Activated T-helper 1 cell treated with anti-CD3 and anti-CD28 coated beads, Interleukin-12 subunit alpha, Interleukin-12 subunit beta, Interleukin-2, Interleukin-4 antibody, amounts not matched to agents 30 ng/mL and 10 ng/mL and 1 ng/mL, durations not matched to agents 14 hours and 24 hours and 36 hours (primary cell): ENCODE measurements around the gene ACOT12. TPM values are rescaled to one million over a fixed set of nuclear protein-coding genes. Genes with fewer than 3 reads are reported as not detected.

Experiments used
- DNase-seq: peaks from one replicate; pipeline ENCODE4 v3.0.0; 2021; ENCODE audit warnings: low spot score
- H3K27ac Mint-ChIP-seq: one replicate; pipeline ENCODE4 v1.8.0; 2021; ENCODE audit warnings: mild to moderate bottlenecking, mixed read lengths
- H3K27me3 Mint-ChIP-seq: one replicate; pipeline ENCODE4 v1.8.0; 2022; ENCODE audit warnings: mild to moderate bottlenecking, moderate library complexity, mixed read lengths; ENCODE audit not compliant: insufficient read depth
- H3K36me3 Mint-ChIP-seq: one replicate; pipeline ENCODE4 v1.8.0; 2021; ENCODE audit warnings: low read depth, mixed read lengths
- H3K4me1 Mint-ChIP-seq: one replicate; pipeline ENCODE4 v1.8.0; 2021; ENCODE audit warnings: low read depth, mixed read lengths
- H3K4me3 Mint-ChIP-seq: one replicate; pipeline ENCODE4 v1.8.0; 2021; ENCODE audit warnings: mild to moderate bottlenecking, moderate library complexity, mixed read lengths
- H3K9me3 Mint-ChIP-seq: one replicate; pipeline ENCODE4 v1.8.0; 2021; ENCODE audit warnings: mixed read lengths
- intact Hi-C: fragments of 100-400 bp; cut with micrococcal nuclease; formaldehyde crosslinking; loops from one replicate; pipeline ENCODE4 v1.15.1; 2024
- total RNA-seq: library from RNA; stranded (reverse); gene quantifications from 2 replicates; pipeline ENCODE4 v1.2.3, GENCODE V29; 2022

Gene ACOT12
- total RNA-seq, result not detected in 2 replicates

DNA sequence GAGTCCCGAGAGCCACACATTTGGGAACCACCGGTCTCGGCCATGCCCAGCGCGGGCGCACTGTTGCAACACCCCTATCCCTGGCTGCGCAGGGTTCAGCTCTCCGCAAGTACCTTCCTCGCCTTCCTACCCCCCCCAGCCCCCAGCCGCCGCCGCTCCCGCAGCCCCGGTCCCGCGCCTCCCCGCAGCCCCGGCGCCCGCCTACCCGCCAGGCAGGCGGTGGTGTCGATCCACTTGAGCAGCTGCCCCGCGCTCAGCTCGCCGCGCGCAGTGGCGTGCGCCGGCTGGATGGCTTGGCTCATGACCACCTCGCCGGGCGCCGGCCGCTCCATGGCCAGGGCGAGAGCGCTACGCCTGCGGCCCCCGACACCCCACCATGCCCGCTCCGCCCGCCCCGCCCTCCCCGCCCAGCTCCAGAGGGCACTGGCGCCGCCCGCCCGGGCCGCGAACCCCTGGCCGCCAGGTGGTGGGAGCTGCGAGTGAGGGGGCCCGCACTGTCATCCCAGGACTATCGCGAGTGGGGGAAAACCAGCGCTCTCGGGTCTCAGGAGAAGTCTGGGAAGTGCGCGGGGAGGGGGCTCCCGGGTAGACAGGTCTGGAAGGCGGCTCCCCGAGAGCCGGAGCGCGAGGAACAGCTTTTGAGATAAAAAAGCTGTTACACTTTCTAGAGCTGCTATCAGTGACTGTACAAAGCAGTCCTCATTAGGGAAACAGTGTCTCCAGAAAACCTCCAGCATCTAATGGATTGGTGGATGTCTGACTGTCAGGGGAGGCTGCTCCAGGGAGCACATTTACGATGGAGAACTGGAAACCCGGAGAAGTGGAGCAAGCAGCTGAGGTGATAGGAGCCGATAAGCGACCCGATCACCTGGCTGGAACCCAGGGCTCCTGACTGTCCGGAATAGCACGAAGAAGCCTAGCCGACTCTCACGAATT lies at the start of gene ACOT12:
ACOT12 (minus strand) TSS at position 352 of the 936 bp plus-strand sequence; CDS start at position 332, 20 bp downstream.
- no peak for DNase-seq
- intact Hi-C loops, result no loop called here
- Mint-ChIP-seq H3K4me1 (no peaks in the 10 kb centered on the region), H3K36me3 (no peaks in the 10 kb centered on the region), H3K4me3 (peak within 1 kb of the TSS; percentile 11), H3K9me3 (peaks cover 5% of the 10 kb centered on the region), H3K27ac (no peak within 1 kb of the TSS), H3K27me3 (peaks cover 44% of the 10 kb centered on the region)

DNA sequence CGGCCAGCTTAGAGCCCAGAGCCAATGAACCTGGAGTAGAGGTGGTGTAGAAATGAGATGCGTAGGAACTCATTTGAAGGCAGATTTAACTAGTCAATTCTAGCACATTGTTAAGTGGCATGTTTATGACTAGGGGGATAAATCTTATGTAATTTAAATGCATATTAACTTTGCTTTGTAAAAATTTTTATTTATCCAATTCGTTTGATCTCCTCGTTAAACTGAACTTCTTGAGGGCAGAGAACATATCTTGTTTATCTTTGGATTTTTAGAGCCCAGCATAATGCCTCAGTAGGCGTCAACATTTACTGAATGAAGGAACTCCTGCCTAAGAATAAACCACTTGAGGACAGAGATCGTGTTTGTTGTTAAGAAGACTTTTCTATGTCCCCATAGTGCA lies 41.1 kb upstream of the ACOT12 start:
- H3K4me3 Mint-ChIP-seq, result no peak overlapping the region
- no peak for DNase-seq
- H3K9me3 Mint-ChIP-seq, result no peaks in the 10 kb centered on the region
- H3K27ac Mint-ChIP-seq, result no peak overlapping the region
- intact Hi-C loops, result no loop called here
- H3K4me1 Mint-ChIP-seq, result no peaks in the 10 kb centered on the region
- no peaks in the 10 kb centered on the region for H3K27me3 Mint-ChIP-seq
- H3K36me3 Mint-ChIP-seq, result peaks cover 2% of the 10 kb centered on the region

- Mint-ChIP-seq H3K27ac (no peak overlapping the region), H3K4me3 (no peak overlapping the region), H3K36me3 (peaks cover 2% of the 10 kb centered on the region), H3K4me1 (peaks cover 13% of the 10 kb centered on the region), H3K9me3 (no peaks in the 10 kb centered on the region), H3K27me3 (no peaks in the 10 kb centered on the region)
- intact Hi-C loops, result loop anchor here (5.0 to 10.0 kb wide), 4 partner anchors 205 to 1645 kb away; partner anchors contain the start of genes TMEM167A and XRCC4
- no peak for DNase-seq
Observed at GRCh38 chr5:81429985-81430384, 36.1 kb upstream of the ACOT12 start.

DNA sequence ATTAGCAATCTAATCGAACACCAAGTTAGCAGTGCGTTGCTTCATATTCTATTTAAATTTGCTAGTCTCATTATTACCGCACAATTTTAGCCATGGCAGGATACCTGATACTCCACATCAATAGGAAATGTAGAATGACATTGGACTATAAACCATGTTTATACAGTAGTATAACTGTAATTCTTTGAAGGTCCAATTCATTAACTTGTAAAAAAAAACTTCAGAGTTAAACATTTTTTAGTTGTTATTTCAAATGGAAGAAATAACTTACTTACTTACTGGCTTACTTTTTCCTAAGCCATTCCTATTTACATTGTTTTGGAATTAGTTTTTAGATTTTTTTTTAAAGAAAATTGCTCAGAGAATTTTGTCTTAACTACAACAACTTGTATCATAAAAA lies 35.4 kb upstream of the ACOT12 start:
- H3K36me3 Mint-ChIP-seq, result peaks cover 2% of the 10 kb centered on the region
- intact Hi-C loops, result loop anchor here (5.0 to 10.0 kb wide), 4 partner anchors 205 to 1645 kb away; partner anchors contain the start of genes TMEM167A and XRCC4
- H3K4me1 Mint-ChIP-seq, result peaks cover 13% of the 10 kb centered on the region
- H3K9me3 Mint-ChIP-seq, result no peaks in the 10 kb centered on the region
- no peak for DNase-seq
- no peak overlapping the region for H3K4me3 Mint-ChIP-seq
- no peak overlapping the region for H3K27ac Mint-ChIP-seq
- H3K27me3 Mint-ChIP-seq, result no peaks in the 10 kb centered on the region

DNA sequence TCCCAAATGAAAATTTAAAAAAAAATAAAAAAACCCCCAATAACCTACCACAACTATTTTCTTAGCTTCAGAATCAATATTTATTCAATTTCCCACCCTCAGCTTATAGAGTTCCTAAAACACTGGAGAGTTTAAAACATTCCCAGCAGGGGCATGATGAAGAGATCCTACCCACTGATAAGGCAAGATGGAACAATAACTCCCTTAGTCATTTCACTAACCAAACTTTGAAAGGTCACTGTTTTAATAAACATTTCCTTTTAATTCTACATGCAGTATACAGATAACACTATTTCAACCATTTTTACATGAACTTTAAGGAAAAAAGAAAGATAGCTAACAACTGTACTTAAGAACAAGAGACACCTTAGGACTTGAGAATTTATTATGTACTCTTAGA lies 34.9 kb upstream of the ACOT12 start:
- peaks cover 2% of the 10 kb centered on the region for H3K36me3 Mint-ChIP-seq
- no peaks in the 10 kb centered on the region for H3K9me3 Mint-ChIP-seq
- no peak overlapping the region for H3K4me3 Mint-ChIP-seq
- no peak for DNase-seq
- H3K4me1 Mint-ChIP-seq, result peaks cover 13% of the 10 kb centered on the region
- intact Hi-C loops, result loop anchor here (5.0 to 10.0 kb wide), 4 partner anchors 206 to 1646 kb away; partner anchors contain the start of genes TMEM167A and XRCC4
- H3K27me3 Mint-ChIP-seq, result no peaks in the 10 kb centered on the region
- H3K27ac Mint-ChIP-seq, result no peak overlapping the region

DNA sequence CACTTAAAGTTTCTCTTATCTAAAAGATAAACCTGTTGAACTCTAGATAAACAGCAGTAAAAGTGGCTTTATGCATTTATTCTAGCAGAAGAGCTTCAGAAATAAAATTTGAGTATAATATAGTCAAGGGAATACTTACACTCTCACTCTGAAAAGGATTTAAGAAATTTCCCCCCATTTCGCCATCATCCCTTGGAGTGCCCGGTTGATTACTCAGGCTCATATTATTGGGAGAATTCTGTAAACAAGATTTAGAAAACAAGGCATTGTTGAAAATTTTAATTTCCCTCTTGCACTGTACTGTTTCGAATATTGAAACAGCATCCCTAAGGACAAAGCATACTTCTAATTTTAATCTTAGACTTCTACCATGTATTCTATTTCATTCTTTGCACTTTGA lies 34.5 kb upstream of the ACOT12 start:
- intact Hi-C loops, result loop anchor here (5.0 to 10.0 kb wide), 4 partner anchors 206 to 1646 kb away; partner anchors contain the start of genes TMEM167A and XRCC4
- no peak overlapping the region for H3K27ac Mint-ChIP-seq
- no peak overlapping the region for H3K4me3 Mint-ChIP-seq
- no peaks in the 10 kb centered on the region for H3K9me3 Mint-ChIP-seq
- H3K36me3 Mint-ChIP-seq, result peaks cover 2% of the 10 kb centered on the region
- peaks cover 13% of the 10 kb centered on the region for H3K4me1 Mint-ChIP-seq
- no peak for DNase-seq
- no peaks in the 10 kb centered on the region for H3K27me3 Mint-ChIP-seq

DNA sequence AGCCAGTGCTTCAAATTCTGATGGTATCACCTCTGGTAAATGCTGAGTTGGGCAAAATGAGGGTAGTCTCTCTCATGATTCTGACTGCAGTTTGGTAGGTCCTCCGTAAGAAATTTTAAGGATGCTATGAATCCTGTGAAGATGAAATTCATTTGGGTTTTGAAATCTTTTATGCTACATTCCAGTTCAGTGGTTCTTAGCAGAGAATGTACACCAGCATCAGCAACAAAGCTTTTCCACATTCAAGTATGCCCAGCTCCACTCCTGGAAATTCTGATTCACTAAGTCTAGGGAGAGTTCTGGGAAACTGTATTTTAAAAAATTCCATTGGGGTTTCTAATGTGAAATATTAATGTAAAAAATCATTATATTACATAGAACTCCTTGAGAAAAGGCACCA lies 33.6 kb upstream of the ACOT12 start:
- no peak overlapping the region for H3K27ac Mint-ChIP-seq

DNA sequence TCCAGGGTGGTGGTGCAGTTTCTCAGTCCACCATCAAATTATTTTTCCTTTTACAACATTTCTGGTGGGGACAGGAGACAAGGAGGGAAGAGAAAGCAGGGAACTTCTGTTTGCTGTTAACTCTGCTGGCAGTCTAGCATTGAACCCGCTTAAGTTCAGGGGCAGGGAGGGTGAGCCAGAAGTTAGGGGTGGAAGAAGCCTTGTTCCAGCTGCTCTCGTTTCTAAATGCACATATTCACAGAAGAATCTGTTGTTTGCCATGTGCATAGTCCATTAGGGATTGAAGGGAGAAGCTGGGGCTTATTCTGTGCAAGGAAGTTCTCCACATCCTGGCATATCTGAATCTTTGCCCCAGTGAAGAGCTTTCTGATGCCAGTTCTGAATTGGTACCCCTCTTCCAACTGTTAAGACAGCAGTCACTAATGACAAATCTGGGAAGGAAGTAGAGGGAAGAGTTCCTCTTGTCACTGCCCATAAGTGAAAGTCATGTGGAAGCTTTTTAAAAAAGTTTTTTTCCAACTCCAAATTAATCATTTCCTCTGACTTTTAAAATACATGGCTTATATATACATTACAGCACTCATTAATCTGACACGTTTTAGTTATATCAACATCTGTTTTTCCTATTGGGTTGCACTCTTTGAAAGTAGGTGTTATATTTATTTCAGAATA lies 32.6 kb upstream of the ACOT12 start:
- Mint-ChIP-seq H3K36me3 (peaks cover 2% of the 10 kb centered on the region), H3K9me3 (no peaks in the 10 kb centered on the region), H3K27ac (no peak overlapping the region), H3K4me1 (peaks cover 24% of the 10 kb centered on the region), H3K27me3 (no peaks in the 10 kb centered on the region), H3K4me3 (no peak overlapping the region)
- no peak for DNase-seq
- intact Hi-C loops, result loop anchor here (5.0 to 10.0 kb wide), 4 partner anchors 208 to 1648 kb away; partner anchors contain the start of genes TMEM167A and XRCC4

More for the DNA sequence above, 33.6 kb upstream of the ACOT12 start:
- peaks cover 16% of the 10 kb centered on the region for H3K4me1 Mint-ChIP-seq
- intact Hi-C loops, result loop anchor here (5.0 to 10.0 kb wide), 4 partner anchors 207 to 1647 kb away; partner anchors contain the start of genes TMEM167A and XRCC4
- peaks cover 2% of the 10 kb centered on the region for H3K36me3 Mint-ChIP-seq
- H3K27me3 Mint-ChIP-seq, result no peaks in the 10 kb centered on the region
- H3K4me3 Mint-ChIP-seq, result no peak overlapping the region
- no peak for DNase-seq
- H3K9me3 Mint-ChIP-seq, result no peaks in the 10 kb centered on the region

- no peak overlapping the region for H3K27ac Mint-ChIP-seq
- H3K36me3 Mint-ChIP-seq, result no peaks in the 10 kb centered on the region
- intact Hi-C loops, result loop anchor here (1.0 to 10.0 kb wide), 8 partner anchors 209 to 1649 kb away; partner anchors contain the start of genes SSBP2, TMEM167A and XRCC4
Observed at GRCh38 chr5:81425569-81425968, 31.6 kb upstream of the ACOT12 start.

GRCh38 chr5:81424728-81425127 lies 30.8 kb upstream of the ACOT12 start:
- Mint-ChIP-seq H3K4me3 (no peak overlapping the region), H3K4me1 (peaks cover 42% of the 10 kb centered on the region), H3K27ac (no peak overlapping the region), H3K27me3 (no peaks in the 10 kb centered on the region), H3K9me3 (no peaks in the 10 kb centered on the region), H3K36me3 (no peaks in the 10 kb centered on the region)
- intact Hi-C loops, result loop anchor here (1.0 to 10.0 kb wide), 10 partner anchors 122 to 1650 kb away; partner anchors contain the start of genes RPS23, SSBP2, TMEM167A and XRCC4
- no peak for DNase-seq

More at GRCh38 chr5:81425569-81425968, 31.6 kb upstream of the ACOT12 start:
- H3K9me3 Mint-ChIP-seq, result no peaks in the 10 kb centered on the region
- DNase-seq, result no peak
- peaks cover 34% of the 10 kb centered on the region for H3K4me1 Mint-ChIP-seq
- H3K4me3 Mint-ChIP-seq, result no peak overlapping the region
- H3K27me3 Mint-ChIP-seq, result no peaks in the 10 kb centered on the region

DNA sequence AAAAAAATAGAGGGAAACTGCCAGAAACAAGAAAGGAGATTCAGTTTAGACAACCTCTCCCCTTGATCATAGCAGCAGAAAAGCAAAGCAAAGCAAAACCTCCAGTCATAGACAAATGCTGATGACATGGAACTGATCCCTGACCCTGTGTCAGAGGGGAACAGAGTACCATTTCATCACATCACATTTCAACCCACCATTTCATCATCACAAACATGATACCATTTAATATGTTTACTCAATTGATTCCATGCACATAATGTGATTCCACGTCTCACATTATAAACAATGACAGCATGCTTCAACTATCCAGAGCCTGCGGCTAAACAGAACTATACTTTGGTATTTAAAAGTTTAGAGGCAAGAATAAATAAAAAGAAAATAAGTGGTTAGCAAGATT lies 28.7 kb upstream of the ACOT12 start:
- H3K27me3 Mint-ChIP-seq, result no peaks in the 10 kb centered on the region
- H3K4me3 Mint-ChIP-seq, result no peak overlapping the region

GRCh38 chr5:81420039-81420667 lies 26.2 kb upstream of the ACOT12 start:
- intact Hi-C loops, result loop anchor here (2.0 to 10.0 kb wide), 6 partner anchors 118 to 1655 kb away; partner anchors contain the start of genes RPS23, TMEM167A, XRCC4 and ZCCHC9

More for the DNA sequence above, 28.7 kb upstream of the ACOT12 start:
- Mint-ChIP-seq H3K4me1 (peaks cover 49% of the 10 kb centered on the region), H3K27ac (no peak overlapping the region), H3K36me3 (no peaks in the 10 kb centered on the region), H3K9me3 (no peaks in the 10 kb centered on the region)
- intact Hi-C loops, result loop anchor here (5.0 to 10.0 kb wide), 5 partner anchors 120 to 1652 kb away; partner anchors contain the start of genes RPS23, TMEM167A, XRCC4 and ZCCHC9
- no peak for DNase-seq

More at GRCh38 chr5:81420039-81420667, 26.2 kb upstream of the ACOT12 start:
- no peaks in the 10 kb centered on the region for H3K36me3 Mint-ChIP-seq
- no peaks in the 10 kb centered on the region for H3K9me3 Mint-ChIP-seq
- no peaks in the 10 kb centered on the region for H3K27me3 Mint-ChIP-seq
- H3K27ac Mint-ChIP-seq, result peak overlapping the region; percentile 70
- H3K4me3 Mint-ChIP-seq, result peak overlapping the region; percentile 28
- H3K4me1 Mint-ChIP-seq, result peaks cover 36% of the 10 kb centered on the region
- DNase-seq, result peak; percentile 21
